ENCODE measurements around the gene SPP1. TPM values are rescaled to one million over a fixed set of nuclear protein-coding genes. Genes with fewer than 3 reads are reported as not detected.

The SPP1 gene
- total RNA-seq, 1 experiment from 2014 or later, result 4.1 TPM

GRCh38 chr4:88027611-88028608, 52.4 kb downstream of the SPP1 start:
- TF ChIP-seq RAD21 (IDR thresholded peaks at IDR 0.05; ENCODE audit: low read depth) (no peak), EGR1 (IDR thresholded peaks at IDR 0.05; ENCODE audit: low read depth) (no peak), ZNF274 (IDR thresholded peaks at IDR 0.05; ENCODE audit: low read depth, low read length) (no peak), ATF3 (IDR thresholded peaks at IDR 0.05) (no peak), TCF7L2 (IDR thresholded peaks at IDR 0.05; ENCODE audit: borderline replicate concordance, extremely low read depth, insufficient read depth, insufficient read length) (no peak), CEBPB (IDR thresholded peaks at IDR 0.05; ENCODE audit: low read depth) (no peak), POLR2AphosphoS5 (IDR thresholded peaks at IDR 0.05; ENCODE audit: low read depth, low read length) (no peak), CTCF (IDR thresholded peaks at IDR 0.05 in 2 of 3, conservative IDR thresholded peaks at IDR 0.05 in 1 of 3; ENCODE audit: borderline replicate concordance in 1 of 3, insufficient read depth in 1 of 3, low read depth in 2 of 3, low read length in 2 of 3) (no peak), ZFX (IDR thresholded peaks at IDR 0.05) (no peak), SIN3A (IDR thresholded peaks at IDR 0.05; ENCODE audit: low read depth) (no peak), YY1 (IDR thresholded peaks at IDR 0.05; ENCODE audit: extremely low read depth, insufficient replicate concordance, low read depth, low read length) (no peak), REST (IDR thresholded peaks at IDR 0.05; ENCODE audit: low read depth) (no peak), FOSL1 (IDR thresholded peaks at IDR 0.05; ENCODE audit: low read depth) (no peak), JUND (IDR thresholded peaks at IDR 0.05) (no peak), SRF (IDR thresholded peaks at IDR 0.05; ENCODE audit: low read depth) (no peak)
- H3K9ac ChIP-seq (ENCODE audit: low read length), result no peak overlapping the region
- H3K9me3 ChIP-seq (ENCODE audit: control insufficient read depth in 1 of 2, insufficient read depth in 1 of 2, low read depth in 1 of 2, low read length in 2 of 2), result peaks cover 0 to 5% of the 10 kb centered on the region in 2 experiments; a peak in 3 of 4 replicates
- ChIA-PET POLR2A (no interaction called here), CTCF (no interaction called here), RAD21 (ENCODE audit: low non-redundant PET in 1 of 2, low total read pairs in 2 of 2, uncharacterized antibody in 2 of 2, unreplicated experiment in 2 of 2) (no interaction called here)
- H3K27ac ChIP-seq (ENCODE audit: low read depth, low read length), result no peak overlapping the region
- DNase-seq (ENCODE audit: low read depth, low spot score) (no peak), ATAC-seq (no peak)
- H3K4me1 ChIP-seq (ENCODE audit: control insufficient read depth in 1 of 2, insufficient read depth in 2 of 2, low read length in 2 of 2), result no peaks in the 10 kb centered on the region
- H3K9me2 ChIP-seq (ENCODE audit: insufficient read depth), result no peaks in the 10 kb centered on the region
- H2AFZ ChIP-seq (ENCODE audit: low read depth, low read length, poor library complexity, severe bottlenecking), result no peak overlapping the region
- H3K36me3 ChIP-seq (ENCODE audit: control insufficient read depth in 1 of 2, insufficient read depth in 2 of 2, low read length in 2 of 2), result no peaks in the 10 kb centered on the region; a peak in 1 of 4 replicates
- no peaks in the 10 kb centered on the region for H4K20me1 ChIP-seq (ENCODE audit: insufficient read depth)
- no peak overlapping the region for H3K4me3 ChIP-seq (replicated peaks in 1 of 2; ENCODE audit: low read depth in 1 of 2, low read length in 2 of 2)
- no peaks in the 10 kb centered on the region for H3K79me2 ChIP-seq (ENCODE audit: insufficient read depth, low read length)
- no peak overlapping the region for H3K4me2 ChIP-seq (ENCODE audit: low read length)
- intact Hi-C loops (cut with micrococcal nuclease), result no loop called here
- no TSS peak for BruUV-seq (replicated peaks)
- H3K27me3 ChIP-seq (ENCODE audit: insufficient read depth, low read length), result no peaks in the 10 kb centered on the region
